HG03135 (cell line): ENCODE results near the gene TSPOAP1.

Experiments
- ATAC-seq: cut with Tn5 transposase; IDR thresholded peaks from one replicate; pipeline ENCODE4 v1.9.1; 2021; ENCODE audit warnings: mild to moderate bottlenecking, moderate library complexity; ENCODE audit not compliant: unreplicated experiment

The TSPOAP1 gene

DNA sequence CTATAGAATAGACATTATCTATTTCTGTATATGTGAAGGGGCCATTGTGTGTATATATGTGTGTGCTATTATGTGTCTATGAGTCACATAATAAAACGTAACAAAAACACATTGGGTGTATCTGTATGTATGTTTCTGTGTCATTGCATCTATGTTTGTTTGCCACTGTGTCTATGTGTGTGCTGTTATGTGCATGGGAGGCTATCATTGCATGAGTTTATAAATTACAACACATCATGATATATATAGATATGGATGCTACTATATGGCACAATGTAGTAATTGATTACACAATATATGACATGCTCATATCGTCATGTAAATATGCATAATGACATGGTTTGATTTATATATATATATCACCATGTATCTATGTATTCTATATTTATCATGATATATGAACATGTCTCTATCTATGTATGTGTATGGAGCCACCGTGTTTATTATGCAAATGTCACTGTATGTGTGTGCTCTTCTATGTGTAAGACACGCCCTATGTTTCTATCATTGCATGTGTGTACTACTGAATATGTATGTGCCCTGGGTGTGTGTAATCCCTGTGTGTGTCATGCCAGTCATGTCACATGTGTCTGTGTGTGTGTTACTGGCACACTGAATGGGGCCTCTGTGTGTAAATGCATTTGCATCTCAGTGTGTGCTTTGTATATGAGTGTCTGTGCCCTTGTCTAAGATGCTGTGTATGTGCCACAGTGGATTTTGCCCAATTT lies 1.4 kb upstream of the TSPOAP1 start:
- peak; percentile 11 for ATAC-seq

- ATAC-seq: peak; percentile 44
These were observed 627 bp upstream of the TSPOAP1 start for GRCh38 chr17:58329035-58329809.

GRCh38 chr17:58327363-58328194 lies 1.0 kb downstream of the TSPOAP1 start:
- no peak for ATAC-seq

DNA sequence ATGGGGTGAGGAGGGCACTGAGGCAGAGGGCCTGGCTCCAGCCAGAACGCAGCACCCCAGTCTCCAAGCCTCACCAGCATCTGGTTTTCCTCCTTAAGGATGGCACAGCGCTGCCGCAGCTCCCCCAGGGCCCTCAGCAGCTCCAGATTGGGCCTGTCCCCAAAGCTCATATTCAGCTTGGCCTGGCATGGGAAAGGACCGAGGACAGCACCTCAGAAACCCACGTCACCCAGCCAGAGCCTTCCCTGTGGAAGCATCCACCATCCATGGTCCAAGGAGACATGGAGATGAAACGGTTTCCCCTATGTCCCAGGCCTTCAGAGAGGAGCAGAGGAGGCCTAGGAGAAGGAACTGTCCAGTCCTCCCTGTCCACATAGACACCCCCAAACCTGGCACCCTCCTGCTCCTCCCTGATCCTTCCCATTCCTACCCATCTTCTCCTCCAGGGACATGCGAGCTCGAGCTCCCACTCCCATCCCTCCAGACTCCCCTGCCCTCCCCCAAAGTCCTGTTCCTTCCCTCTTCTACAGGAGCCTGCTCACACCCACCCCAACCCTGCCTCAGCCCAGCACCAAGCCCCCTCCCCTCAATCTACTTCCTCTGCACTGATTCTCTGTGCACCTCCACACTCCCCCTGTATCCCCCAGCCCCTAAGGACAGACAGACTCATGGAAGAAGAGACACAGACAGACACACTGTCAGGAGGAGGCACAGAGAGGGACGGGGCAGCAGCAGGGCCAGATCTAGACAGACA lies 1.8 kb downstream of the TSPOAP1 start:
- ATAC-seq: no peak

GRCh38 chr17:58325976-58326468 lies 2.6 kb downstream of the TSPOAP1 start:
- ATAC-seq: no peak

GRCh38 chr17:58325289-58325726 lies 3.3 kb downstream of the TSPOAP1 start:
- ATAC-seq: no peak

DNA sequence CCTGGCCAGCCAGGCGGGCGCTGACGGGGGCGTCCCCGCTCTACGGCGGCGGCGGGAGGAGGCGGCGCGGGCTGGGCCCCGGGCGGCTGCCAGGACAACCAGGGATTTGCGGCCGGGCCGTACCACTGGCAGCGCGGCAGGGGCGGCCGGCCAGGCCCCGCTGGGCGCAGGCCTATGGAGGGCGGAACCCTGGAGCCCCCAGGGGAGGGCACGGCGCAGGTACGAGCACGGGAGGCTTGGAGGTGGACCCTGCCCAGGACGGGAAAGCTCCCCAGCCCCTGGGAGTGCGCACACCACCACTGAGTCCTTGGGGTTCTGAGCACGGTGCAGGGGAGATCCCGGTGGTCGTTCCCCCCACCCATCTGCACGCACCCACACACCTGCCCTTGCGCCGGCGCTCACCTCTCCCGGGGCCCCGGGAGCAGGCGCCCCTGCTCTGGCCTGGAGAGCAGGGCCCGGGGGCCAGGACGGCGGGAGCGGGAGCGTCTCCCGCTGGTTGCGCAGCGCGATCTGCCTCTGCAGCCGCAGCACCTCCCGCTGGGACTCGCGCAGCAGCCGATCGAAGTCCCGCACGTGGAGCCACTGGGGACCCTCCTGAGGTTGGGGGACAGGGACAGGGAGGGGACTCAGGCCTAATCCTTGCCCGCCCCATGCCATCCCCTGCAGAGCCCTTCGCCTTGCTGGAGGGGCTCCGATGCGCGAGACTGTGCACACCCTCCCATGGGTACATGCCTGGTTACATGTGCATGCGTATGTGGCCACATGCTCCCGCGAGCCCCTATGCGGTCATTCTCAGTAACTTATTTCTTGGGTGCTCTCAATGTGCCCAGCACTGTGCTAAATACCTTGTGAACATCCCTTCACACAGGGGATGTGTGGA lies 3.9 kb downstream of the TSPOAP1 start:
- no peak for ATAC-seq

- ATAC-seq: no peak
These were observed 4.6 kb downstream of the TSPOAP1 start for GRCh38 chr17:58324056-58324408.

- no peak for ATAC-seq
These were observed 5.1 kb downstream of the TSPOAP1 start for GRCh38 chr17:58323366-58324055.

- no peak for ATAC-seq
These were observed 5.9 kb downstream of the TSPOAP1 start for GRCh38 chr17:58322581-58323185.

DNA sequence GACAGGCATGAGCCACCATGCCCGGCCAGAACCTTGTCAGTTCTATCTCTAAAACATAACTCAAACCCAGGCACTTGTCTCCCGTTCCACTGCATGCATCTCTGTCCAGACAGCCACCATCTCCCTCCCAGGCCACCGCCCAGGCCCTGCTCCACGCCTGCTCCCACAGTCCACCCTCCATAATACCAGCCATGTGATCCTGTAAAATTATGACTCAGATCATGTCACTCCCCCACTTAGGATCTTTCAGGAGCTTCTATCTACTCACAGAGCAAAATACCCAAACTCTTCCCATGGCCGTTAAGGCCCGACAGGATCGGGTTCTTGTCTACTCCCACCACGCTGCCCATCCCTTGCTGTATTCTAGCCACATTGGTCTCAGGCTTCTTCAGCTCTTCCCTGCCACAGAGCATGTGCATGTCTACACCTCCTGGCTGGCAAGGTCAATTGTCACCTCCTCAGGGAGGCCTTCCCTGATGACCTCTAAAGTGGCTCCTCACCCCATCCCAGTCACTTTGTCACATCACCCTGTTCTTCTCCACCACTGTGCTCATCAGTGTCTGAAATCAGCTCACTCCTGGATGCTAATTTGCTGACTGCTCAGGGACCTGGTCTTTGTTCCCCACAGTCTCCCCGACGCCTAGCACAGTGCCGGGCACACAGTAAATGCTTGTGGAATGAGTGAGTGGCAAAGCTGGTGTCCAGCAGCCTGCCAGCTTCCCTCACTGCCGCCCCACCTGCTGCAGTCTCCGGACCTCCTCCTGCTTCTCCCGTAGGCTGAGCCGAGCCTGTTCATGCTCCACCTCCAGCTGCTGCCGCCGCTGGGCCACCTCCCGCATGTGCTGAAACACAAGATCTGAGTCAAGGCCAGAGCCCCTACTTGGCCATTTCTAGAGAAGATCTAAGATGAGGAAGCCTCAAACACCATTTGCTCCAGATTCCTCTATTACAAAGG lies 6.7 kb downstream of the TSPOAP1 start:
- no peak for ATAC-seq

DNA sequence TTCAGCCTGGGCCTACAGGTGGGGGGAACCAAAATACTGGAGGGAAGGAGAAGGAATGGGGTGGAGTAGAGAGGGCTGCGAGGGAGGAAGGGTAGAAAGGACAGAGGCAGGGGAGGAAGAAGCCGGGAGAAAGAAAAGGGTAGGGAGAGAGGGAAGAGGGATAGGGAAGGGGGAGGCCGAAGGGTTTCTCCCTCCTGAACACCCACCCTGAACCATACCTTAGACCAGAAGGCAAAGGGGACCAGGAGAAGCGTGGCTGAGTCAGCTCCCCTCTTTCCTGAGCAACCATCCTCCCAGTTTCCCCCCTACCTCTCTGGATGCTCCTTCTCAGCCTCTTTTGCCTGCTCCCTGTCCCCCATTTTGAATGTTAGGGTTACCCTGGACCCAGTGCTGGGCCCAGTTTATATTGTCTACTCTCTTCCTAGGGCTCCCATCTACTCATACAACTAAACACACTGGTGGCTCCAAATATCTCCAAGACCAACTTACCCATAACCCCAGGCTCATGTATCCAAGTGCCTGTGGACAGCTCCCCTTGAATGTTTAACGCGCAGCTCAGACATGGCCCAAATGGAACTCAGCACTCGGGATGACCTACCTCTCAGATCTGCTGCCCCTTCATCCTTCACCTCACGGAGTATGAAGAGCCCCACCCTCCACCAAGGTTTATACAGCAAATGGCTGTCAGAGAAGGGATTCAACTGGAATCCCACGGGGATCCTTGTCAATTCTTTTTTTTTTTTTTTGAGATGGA lies 7.8 kb downstream of the TSPOAP1 start:
- no peak for ATAC-seq

GRCh38 chr17:58320163-58320558 lies 8.4 kb downstream of the TSPOAP1 start:
- no peak for ATAC-seq

DNA sequence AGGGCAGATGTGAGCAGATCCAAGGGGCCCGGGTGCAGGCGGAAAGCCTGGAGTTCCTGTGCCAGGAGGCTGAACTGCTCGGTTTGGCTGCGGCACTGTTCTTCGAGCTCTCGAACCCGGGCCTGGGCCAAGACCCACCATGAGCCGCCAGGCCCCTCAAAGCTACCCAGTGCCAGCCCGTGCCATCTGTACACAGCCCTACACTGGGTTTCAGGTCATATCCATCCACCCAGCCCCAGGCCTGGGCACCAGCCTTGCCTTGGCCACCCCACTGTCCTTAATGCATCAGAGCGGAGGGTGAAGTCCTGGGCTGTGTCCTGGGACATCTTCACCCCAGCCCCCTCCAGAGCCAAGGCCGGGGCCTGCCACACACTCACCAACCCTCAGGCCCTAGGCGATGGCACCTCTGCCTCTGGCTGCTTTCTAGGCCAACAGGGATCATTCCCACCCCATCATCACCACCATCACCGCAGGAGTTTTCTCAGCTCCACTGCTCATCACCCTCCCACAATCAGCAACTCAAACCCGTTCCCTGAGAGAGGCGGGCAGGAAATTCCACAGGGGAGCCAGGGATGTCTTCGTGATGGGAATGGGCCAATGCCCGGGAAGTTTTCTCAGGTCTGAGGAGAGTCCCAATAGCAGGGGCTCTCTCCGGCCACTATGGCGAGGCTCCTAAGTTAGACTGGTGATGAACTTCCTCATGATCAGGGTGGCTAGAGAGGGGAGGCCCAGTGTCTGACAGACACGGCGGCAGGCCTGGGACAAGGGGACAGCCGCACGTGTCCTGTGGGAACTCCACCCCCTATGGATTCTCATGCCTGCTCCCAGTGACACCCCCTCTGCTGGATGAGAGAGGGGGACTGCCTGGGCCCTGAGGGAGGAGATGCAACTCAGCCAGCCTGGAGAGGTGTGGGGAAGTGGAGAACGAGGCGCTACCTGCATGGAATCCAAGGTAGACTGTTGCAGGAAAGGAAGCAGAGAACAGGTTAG lies 9.1 kb downstream of the TSPOAP1 start:
- no peak for ATAC-seq

GRCh38 chr17:58318627-58319172 lies 9.9 kb downstream of the TSPOAP1 start:
- ATAC-seq: no peak
